SK-N-SH (cell line): ENCODE data around the gene OR2M5. TPM values are rescaled to one million over a fixed set of nuclear protein-coding genes. Genes with fewer than 3 reads are reported as not detected.

Experiments used
- CTCF ChIA-PET: fragments of 300-600, 350-600 bp; formaldehyde crosslinking; extraction: SDS; loops from one replicate; lab custom pipeline; 2021; lab: Yijun Ruan, JAX
- POLR2A ChIA-PET: fragments of 350-600 bp; sonication (Branson Sonifier 250); formaldehyde crosslinking; extraction: SDS; loops from one replicate; lab custom pipeline; 2020; ENCODE audit warnings: antibody characterized with exemption, inconsistent platforms; lab: Yijun Ruan, JAX
- DNase-seq: peaks from one replicate; pipeline ENCODE4 v3.0.0; 2012
- H2AFZ ChIP-seq: fragments of 200-600 bp; sonication (generic); 2 replicates; pipeline ENCODE4 v1.8.1; 2016; ENCODE audit warnings: antibody characterized with exemption, mild to moderate bottlenecking, low read depth
- H3F3A ChIP-seq: fragments of 200-600 bp; sonication (generic); replicated peaks from 2 replicates; pipeline ENCODE3; 2016; ENCODE audit warnings: antibody characterized with exemption, mild to moderate bottlenecking; ENCODE audit not compliant: insufficient read depth
- H3K27ac ChIP-seq, 2 experiments: fragments of 200-500 bp in 1 of 2; fragments of 200-600 bp in 1 of 2; sonication (Bioruptor generic) in 1 of 2; sonication (generic), shearing (Covaris generic) in 1 of 2; 2 replicates each; pipeline versions ENCODE4 v1.5.1 to v1.6.1; 2014 to 2016; ENCODE audit warnings: low read depth in 2 of 2, inconsistent platforms in 1 of 2, low read length in 1 of 2, mild to moderate bottlenecking in 1 of 2, mixed read lengths in 1 of 2
- H3K27me3 ChIP-seq: fragments of 200-600 bp; sonication (generic), shearing (Covaris generic); 2 replicates; pipeline ENCODE4 v1.6.1; 2016; ENCODE audit warnings: mixed run types; ENCODE audit not compliant: insufficient read depth
- H3K36me3 ChIP-seq, 2 experiments: fragments of 200-500 bp in 1 of 2; fragments of 200-600 bp in 1 of 2; sonication (Bioruptor generic) in 1 of 2; sonication (generic) in 1 of 2; replicated peaks in 1 of 2; 2 replicates each; pipeline versions ENCODE3 to v1.5.1; 2014 to 2016; ENCODE audit warnings: low read length in 1 of 2, mild to moderate bottlenecking in 1 of 2; ENCODE audit not compliant: insufficient read depth in 2 of 2, control insufficient read depth in 1 of 2
- H3K4me1 ChIP-seq, 2 experiments: fragments of 200-500 bp in 1 of 2; fragments of 200-600 bp in 1 of 2; sonication (Bioruptor generic) in 1 of 2; sonication (generic), shearing (Covaris generic) in 1 of 2; 2 replicates each; pipeline versions ENCODE4 v1.5.1 to v1.6.1; 2014 to 2016; ENCODE audit warnings: low read depth in 1 of 2, low read length in 1 of 2, mixed run types in 1 of 2; ENCODE audit not compliant: insufficient read depth in 2 of 2, control insufficient read depth in 1 of 2
- H3K4me2 ChIP-seq: fragments of 200-600 bp; sonication (generic), shearing (Covaris generic); 2 replicates; pipeline ENCODE4 v1.6.1; 2017; ENCODE audit warnings: mixed run types
- H3K4me3 ChIP-seq, 2 experiments: fragments of 200-500 bp in 1 of 2; fragments of 200-600 bp in 1 of 2; sonication (Bioruptor generic) in 1 of 2; sonication (generic), shearing (Covaris generic) in 1 of 2; 2 replicates each; pipeline versions ENCODE4 v1.5.1 to v1.8.1; 2014 to 2016; ENCODE audit warnings: low read depth in 2 of 2, inconsistent platforms in 1 of 2, low read length in 1 of 2, mild to moderate bottlenecking in 1 of 2, mixed read lengths in 1 of 2, moderate library complexity in 1 of 2
- H3K79me2 ChIP-seq: fragments of 200-600 bp; sonication (generic); 2 replicates; pipeline ENCODE4 v1.8.1; 2017; ENCODE audit warnings: mild to moderate bottlenecking; ENCODE audit not compliant: insufficient read depth
- H3K9ac ChIP-seq: fragments of 200-600 bp; sonication (generic); 2 replicates; pipeline ENCODE4 v1.6.1; 2017; ENCODE audit warnings: mixed run types
- H3K9me2 ChIP-seq: fragments of 200-600 bp; sonication (generic); 2 replicates; pipeline ENCODE4 v1.6.1; 2017; ENCODE audit warnings: mixed run types
- H3K9me3 ChIP-seq: fragments of 200-600 bp; sonication (generic); 2 replicates; pipeline ENCODE4 v1.6.1; 2017; ENCODE audit warnings: mixed run types, mild to moderate bottlenecking, moderate library complexity
- H4K20me1 ChIP-seq: fragments of 200-600 bp; sonication (generic); 2 replicates; pipeline ENCODE4 v1.6.1; 2017; ENCODE audit warnings: mild to moderate bottlenecking, mixed run types; ENCODE audit not compliant: insufficient read depth
- EP300 ChIP-seq, 2 experiments: IDR thresholded peaks; 2 replicates each; pipeline versions ENCODE4 v1.4.0 to v1.6.1; 2012; ENCODE audit warnings: borderline replicate concordance in 1 of 2, low read depth in 1 of 2, low read length in 1 of 2
- EZH2phosphoT487 ChIP-seq: fragments of 200-600 bp; sonication (generic); IDR thresholded peaks from 2 replicates; pipeline ENCODE4 v1.6.1; 2017; ENCODE audit warnings: low read depth, mixed run types, mild to moderate bottlenecking, antibody characterized with exemption, moderate library complexity, borderline replicate concordance
- FOXJ3 ChIP-seq: sonication (generic); formaldehyde crosslinking; IDR thresholded peaks from 2 replicates; pipeline ENCODE4 v1.5.1; 2020; ENCODE audit warnings: mild to moderate bottlenecking, missing genetic modification reagents
- FOXM1 ChIP-seq: IDR thresholded peaks from 2 replicates; pipeline ENCODE4 v1.4.0; 2012; ENCODE audit warnings: low read depth, mild to moderate bottlenecking
- GABPA ChIP-seq: IDR thresholded peaks from 2 replicates; pipeline ENCODE4 v1.4.0; 2012; ENCODE audit warnings: low read depth, mild to moderate bottlenecking
- GATA2 ChIP-seq: sonication (generic); formaldehyde crosslinking; IDR thresholded peaks from 2 replicates; pipeline ENCODE4 v1.5.0; 2020; ENCODE audit warnings: mild to moderate bottlenecking, missing genetic modification reagents
- MEF2A ChIP-seq: IDR thresholded peaks from 2 replicates; pipeline ENCODE4 v1.4.0; 2012; ENCODE audit warnings: low read depth, borderline replicate concordance
- MXI1 ChIP-seq: IDR thresholded peaks from 2 replicates; pipeline ENCODE4 v1.6.1; 2012; ENCODE audit warnings: mild to moderate bottlenecking, low read depth, low read length, improper control_type of control experiment
- NRF1 ChIP-seq: IDR thresholded peaks from 2 replicates; pipeline ENCODE4 v1.6.1; 2012; ENCODE audit warnings: low read depth, mild to moderate bottlenecking, low read length
- POLR2AphosphoS5 ChIP-seq: IDR thresholded peaks from 2 replicates; pipeline ENCODE4 v1.6.1; 2012; ENCODE audit warnings: low read depth, low read length
- RAD21 ChIP-seq: IDR thresholded peaks from 2 replicates; pipeline ENCODE4 v1.6.1; 2012; ENCODE audit warnings: mild to moderate bottlenecking, low read length
- RCOR1 ChIP-seq: fragments of 150-350 bp; IDR thresholded peaks from 2 replicates; pipeline ENCODE4 v1.6.1; 2017; ENCODE audit warnings: antibody characterized with exemption, low read length
- RFX5 ChIP-seq: IDR thresholded peaks from 2 replicates; pipeline ENCODE4 v1.6.1; 2012; ENCODE audit warnings: mild to moderate bottlenecking, improper control_type of control experiment, low read length
- TAF1 ChIP-seq: IDR thresholded peaks from 2 replicates; pipeline ENCODE4 v1.6.1; 2012; ENCODE audit warnings: low read depth, mild to moderate bottlenecking, low read length, moderate library complexity, borderline replicate concordance
- YY1 ChIP-seq: IDR thresholded peaks from 2 replicates; pipeline ENCODE4 v1.4.0; 2012; ENCODE audit warnings: low read depth, mild to moderate bottlenecking
- WGBS: methylation state at CpG from one replicate; pipeline ENCODE4 v1.1.6; 2017; ENCODE audit warnings: low lambda C conversion rate; 5-methylcytosine and 5-hydroxymethylcytosine counted together
- polyA plus RNA-seq, 3 experiments: library from polyadenylated mRNA; depleted of rRNA; stranded (reverse); fragments of >200 nt; gene quantifications; 2 replicates each; pipeline ENCODE4 v1.2.3, GENCODE V29; 2012
- TF ChIP-seq, protein P1 (sequence below): IDR thresholded peaks from 2 replicates; pipeline ENCODE4 v1.4.0; 2012; ENCODE audit warnings: low read depth, borderline replicate concordance
- TF ChIP-seq, protein P2 (sequence below): fragments of 150-350 bp; IDR thresholded peaks from 2 replicates; pipeline ENCODE4 v1.6.1; 2016; ENCODE audit warnings: mild to moderate bottlenecking, low read depth, low read length
- TF ChIP-seq, protein P3 (sequence below): fragments of 150-350 bp; IDR thresholded peaks from 2 replicates; pipeline ENCODE4 v1.6.1; 2017; ENCODE audit warnings: antibody characterized with exemption, low read length, low read depth, borderline replicate concordance
- TF ChIP-seq, protein P4 (sequence below): IDR thresholded peaks from 2 replicates; pipeline ENCODE4 v1.4.0; 2012; ENCODE audit warnings: low read depth, borderline replicate concordance
- TF ChIP-seq, protein P5 (sequence below): IDR thresholded peaks from 2 replicates; pipeline ENCODE4; 2012
- TF ChIP-seq, protein P6 (sequence below): IDR thresholded peaks from 2 replicates; pipeline ENCODE4 v1.6.1; 2012; ENCODE audit warnings: mild to moderate bottlenecking, low read depth, low read length, moderate library complexity

OR2M5 gene
- polyA plus RNA-seq, 1 of the 3 experiments (the other 2 are of a cell fraction): not detected

DNA sequence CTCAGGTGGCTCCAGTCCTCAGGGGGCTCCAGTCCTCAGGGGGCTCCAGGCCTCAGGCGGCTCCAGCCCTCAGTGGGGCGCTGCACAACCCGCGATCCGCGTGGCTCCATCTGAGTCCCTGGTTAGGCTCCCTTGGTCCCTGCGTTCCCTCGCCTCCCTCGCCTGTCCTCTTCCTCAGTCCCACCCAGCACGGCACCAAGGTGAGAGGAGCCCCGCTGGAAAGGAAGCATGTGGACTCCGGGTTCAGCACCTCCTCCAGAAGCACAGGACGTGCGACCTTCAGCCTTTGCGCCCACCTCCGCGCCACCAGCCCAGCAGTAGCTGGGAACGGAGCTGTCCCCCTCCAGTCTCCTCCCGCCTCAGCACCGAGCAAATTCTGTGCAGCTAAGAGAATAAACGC lies 8.1 kb upstream of the OR2M5 start (continued):
- TF ChIP-seq, protein P1, sequence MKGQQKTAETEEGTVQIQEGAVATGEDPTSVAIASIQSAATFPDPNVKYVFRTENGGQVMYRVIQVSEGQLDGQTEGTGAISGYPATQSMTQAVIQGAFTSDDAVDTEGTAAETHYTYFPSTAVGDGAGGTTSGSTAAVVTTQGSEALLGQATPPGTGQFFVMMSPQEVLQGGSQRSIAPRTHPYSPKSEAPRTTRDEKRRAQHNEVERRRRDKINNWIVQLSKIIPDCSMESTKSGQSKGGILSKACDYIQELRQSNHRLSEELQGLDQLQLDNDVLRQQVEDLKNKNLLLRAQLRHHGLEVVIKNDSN: no peak
- TF ChIP-seq, protein P2, sequence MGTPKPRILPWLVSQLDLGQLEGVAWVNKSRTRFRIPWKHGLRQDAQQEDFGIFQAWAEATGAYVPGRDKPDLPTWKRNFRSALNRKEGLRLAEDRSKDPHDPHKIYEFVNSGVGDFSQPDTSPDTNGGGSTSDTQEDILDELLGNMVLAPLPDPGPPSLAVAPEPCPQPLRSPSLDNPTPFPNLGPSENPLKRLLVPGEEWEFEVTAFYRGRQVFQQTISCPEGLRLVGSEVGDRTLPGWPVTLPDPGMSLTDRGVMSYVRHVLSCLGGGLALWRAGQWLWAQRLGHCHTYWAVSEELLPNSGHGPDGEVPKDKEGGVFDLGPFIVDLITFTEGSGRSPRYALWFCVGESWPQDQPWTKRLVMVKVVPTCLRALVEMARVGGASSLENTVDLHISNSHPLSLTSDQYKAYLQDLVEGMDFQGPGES: no peak
- no peak for TF ChIP-seq RAD21
- TF ChIP-seq, protein P3, sequence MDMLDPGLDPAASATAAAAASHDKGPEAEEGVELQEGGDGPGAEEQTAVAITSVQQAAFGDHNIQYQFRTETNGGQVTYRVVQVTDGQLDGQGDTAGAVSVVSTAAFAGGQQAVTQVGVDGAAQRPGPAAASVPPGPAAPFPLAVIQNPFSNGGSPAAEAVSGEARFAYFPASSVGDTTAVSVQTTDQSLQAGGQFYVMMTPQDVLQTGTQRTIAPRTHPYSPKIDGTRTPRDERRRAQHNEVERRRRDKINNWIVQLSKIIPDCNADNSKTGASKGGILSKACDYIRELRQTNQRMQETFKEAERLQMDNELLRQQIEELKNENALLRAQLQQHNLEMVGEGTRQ: no peak
- no peak for TF ChIP-seq FOXM1
- no peak for TF ChIP-seq FOXJ3 (CRISPR knock-in tag)
- TF ChIP-seq NRF1: no peak
- no peak for TF ChIP-seq MXI1

DNA sequence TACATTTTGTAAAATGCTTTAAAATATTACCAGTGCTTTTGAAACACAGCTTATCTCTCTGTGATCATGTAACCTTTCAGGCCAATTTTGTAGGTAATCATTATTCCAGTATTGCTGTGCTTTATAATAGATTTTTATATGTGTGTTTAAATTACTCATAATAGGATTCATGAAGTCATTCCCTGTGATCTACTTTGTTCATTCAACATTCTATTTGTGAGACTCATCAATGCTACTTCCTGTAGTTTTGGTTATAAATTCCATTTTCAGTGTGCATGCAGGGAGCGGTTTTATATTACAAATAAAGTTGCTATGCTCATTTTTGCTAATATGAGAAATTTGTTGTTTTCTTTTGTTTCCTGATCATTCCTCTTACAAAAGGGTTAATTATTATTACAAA lies 4.1 kb upstream of the OR2M5 start:
- no peak for DNase-seq
- CTCF ChIA-PET: no interaction called here
- no peak for TF ChIP-seq TAF1
- TF ChIP-seq EZH2phosphoT487: no peak
- TF ChIP-seq FOXJ3 (CRISPR knock-in tag): no peak
- TF ChIP-seq GABPA: no peak
- no peak for TF ChIP-seq MEF2A
- no peak for TF ChIP-seq RCOR1
- no peak for TF ChIP-seq RFX5
- TF ChIP-seq, protein P4, sequence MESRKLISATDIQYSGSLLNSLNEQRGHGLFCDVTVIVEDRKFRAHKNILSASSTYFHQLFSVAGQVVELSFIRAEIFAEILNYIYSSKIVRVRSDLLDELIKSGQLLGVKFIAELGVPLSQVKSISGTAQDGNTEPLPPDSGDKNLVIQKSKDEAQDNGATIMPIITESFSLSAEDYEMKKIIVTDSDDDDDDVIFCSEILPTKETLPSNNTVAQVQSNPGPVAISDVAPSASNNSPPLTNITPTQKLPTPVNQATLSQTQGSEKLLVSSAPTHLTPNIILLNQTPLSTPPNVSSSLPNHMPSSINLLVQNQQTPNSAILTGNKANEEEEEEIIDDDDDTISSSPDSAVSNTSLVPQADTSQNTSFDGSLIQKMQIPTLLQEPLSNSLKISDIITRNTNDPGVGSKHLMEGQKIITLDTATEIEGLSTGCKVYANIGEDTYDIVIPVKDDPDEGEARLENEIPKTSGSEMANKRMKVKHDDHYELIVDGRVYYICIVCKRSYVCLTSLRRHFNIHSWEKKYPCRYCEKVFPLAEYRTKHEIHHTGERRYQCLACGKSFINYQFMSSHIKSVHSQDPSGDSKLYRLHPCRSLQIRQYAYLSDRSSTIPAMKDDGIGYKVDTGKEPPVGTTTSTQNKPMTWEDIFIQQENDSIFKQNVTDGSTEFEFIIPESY: no peak
- TF ChIP-seq, protein P5, sequence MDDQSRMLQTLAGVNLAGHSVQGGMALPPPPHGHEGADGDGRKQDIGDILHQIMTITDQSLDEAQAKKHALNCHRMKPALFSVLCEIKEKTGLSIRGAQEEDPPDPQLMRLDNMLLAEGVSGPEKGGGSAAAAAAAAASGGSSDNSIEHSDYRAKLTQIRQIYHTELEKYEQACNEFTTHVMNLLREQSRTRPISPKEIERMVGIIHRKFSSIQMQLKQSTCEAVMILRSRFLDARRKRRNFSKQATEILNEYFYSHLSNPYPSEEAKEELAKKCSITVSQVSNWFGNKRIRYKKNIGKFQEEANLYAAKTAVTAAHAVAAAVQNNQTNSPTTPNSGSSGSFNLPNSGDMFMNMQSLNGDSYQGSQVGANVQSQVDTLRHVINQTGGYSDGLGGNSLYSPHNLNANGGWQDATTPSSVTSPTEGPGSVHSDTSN: no peak
- TF ChIP-seq, protein P6, sequence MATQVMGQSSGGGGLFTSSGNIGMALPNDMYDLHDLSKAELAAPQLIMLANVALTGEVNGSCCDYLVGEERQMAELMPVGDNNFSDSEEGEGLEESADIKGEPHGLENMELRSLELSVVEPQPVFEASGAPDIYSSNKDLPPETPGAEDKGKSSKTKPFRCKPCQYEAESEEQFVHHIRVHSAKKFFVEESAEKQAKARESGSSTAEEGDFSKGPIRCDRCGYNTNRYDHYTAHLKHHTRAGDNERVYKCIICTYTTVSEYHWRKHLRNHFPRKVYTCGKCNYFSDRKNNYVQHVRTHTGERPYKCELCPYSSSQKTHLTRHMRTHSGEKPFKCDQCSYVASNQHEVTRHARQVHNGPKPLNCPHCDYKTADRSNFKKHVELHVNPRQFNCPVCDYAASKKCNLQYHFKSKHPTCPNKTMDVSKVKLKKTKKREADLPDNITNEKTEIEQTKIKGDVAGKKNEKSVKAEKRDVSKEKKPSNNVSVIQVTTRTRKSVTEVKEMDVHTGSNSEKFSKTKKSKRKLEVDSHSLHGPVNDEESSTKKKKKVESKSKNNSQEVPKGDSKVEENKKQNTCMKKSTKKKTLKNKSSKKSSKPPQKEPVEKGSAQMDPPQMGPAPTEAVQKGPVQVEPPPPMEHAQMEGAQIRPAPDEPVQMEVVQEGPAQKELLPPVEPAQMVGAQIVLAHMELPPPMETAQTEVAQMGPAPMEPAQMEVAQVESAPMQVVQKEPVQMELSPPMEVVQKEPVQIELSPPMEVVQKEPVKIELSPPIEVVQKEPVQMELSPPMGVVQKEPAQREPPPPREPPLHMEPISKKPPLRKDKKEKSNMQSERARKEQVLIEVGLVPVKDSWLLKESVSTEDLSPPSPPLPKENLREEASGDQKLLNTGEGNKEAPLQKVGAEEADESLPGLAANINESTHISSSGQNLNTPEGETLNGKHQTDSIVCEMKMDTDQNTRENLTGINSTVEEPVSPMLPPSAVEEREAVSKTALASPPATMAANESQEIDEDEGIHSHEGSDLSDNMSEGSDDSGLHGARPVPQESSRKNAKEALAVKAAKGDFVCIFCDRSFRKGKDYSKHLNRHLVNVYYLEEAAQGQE: no peak
- TF ChIP-seq, protein P2: no peak
- TF ChIP-seq YY1: no peak
- TF ChIP-seq GATA2: no peak
- TF ChIP-seq EP300 (IDR thresholded peaks at IDR 0.05; ENCODE audit: borderline replicate concordance in 1 of 2, low read depth in 1 of 2, low read length in 1 of 2): no peak
- no peak for TF ChIP-seq RAD21
- TF ChIP-seq POLR2AphosphoS5: no peak

More for the DNA sequence above, 4.1 kb upstream of the OR2M5 start:
- no peaks in the 10 kb centered on the region for H3K9me2 ChIP-seq
- no peak overlapping the region for H3K27ac ChIP-seq
- H2AFZ ChIP-seq: no peak overlapping the region
- no peaks in the 10 kb centered on the region for H3K27me3 ChIP-seq
- no peaks in the 10 kb centered on the region for H3K4me1 ChIP-seq
- no peaks in the 10 kb centered on the region for H4K20me1 ChIP-seq
- POLR2A ChIA-PET: no interaction called here
- H3K36me3 ChIP-seq: no peaks in the 10 kb centered on the region
- WGBS: 4% methylated on average over 1 of the region's 1 CpG
- no peak overlapping the region for H3K9ac ChIP-seq
- no peak overlapping the region for H3K4me2 ChIP-seq
- no peaks in the 10 kb centered on the region for H3F3A ChIP-seq
- H3K4me3 ChIP-seq: no peak overlapping the region
- no peaks in the 10 kb centered on the region; the same call in 1 of the 2 replicates for H3K9me3 ChIP-seq
- H3K79me2 ChIP-seq: no peaks in the 10 kb centered on the region
